Measurements from ENCODE around the gene GYG2.
"Not testable (repeated sequence)": the region's sequence is repeated elsewhere in the genome, so short reads cannot be mapped to it uniquely, and the experiment has no call there.

GYG2 gene

DNA sequence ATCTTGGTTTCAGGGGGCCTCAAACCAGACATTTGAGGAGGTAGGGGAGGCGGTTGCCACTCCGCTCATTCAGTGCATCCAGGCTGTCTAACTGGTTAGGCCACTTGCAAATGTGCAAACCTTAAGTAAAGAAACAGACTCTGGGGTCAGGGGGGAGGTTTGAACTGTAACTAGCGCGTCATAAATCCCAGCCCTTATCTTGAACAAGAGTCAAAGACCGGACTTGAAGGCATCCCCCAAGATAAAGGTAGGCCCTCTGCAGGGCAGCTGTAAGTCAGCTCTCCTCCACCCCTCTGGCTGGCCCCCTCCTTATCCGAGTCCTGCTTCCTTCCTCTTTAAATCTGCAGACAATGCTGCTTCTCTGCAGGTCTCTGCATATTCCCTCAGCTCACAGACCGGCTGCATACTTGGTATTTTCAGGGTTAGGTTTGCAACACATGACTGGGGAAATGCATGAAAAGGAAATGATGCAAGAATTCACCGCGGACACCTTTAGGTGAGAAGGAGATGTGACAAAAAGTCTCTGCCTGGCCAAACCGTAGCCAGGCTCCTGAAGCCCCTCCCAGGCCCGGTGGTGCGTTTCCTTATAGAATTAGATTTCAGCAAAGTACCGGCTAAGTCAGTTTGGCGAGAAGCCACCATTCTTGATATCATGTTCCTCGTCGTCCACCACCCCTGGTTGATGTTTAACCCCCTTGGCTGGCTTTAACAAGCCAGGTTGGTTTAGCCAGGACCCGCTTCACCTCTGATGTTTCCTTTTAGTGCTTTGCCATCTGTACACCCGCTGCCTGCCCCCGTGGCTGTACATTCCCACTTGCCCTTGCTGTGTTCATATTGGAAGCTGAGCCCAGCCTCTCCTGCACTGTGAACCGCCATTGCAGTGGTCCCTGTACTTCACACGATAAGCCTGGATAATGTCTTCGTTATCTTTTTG, 69.2 kb downstream of the GYG2 start:
- H3K27ac Mint-ChIP-seq, H3K9me3 Mint-ChIP-seq, H3K27me3 Mint-ChIP-seq, H3K36me3 Mint-ChIP-seq, ATAC-seq, H3K4me3 Mint-ChIP-seq: not testable (repeated sequence)
- H3K4me1 Mint-ChIP-seq, result peaks cover 16% of the 10 kb centered on the region

DNA sequence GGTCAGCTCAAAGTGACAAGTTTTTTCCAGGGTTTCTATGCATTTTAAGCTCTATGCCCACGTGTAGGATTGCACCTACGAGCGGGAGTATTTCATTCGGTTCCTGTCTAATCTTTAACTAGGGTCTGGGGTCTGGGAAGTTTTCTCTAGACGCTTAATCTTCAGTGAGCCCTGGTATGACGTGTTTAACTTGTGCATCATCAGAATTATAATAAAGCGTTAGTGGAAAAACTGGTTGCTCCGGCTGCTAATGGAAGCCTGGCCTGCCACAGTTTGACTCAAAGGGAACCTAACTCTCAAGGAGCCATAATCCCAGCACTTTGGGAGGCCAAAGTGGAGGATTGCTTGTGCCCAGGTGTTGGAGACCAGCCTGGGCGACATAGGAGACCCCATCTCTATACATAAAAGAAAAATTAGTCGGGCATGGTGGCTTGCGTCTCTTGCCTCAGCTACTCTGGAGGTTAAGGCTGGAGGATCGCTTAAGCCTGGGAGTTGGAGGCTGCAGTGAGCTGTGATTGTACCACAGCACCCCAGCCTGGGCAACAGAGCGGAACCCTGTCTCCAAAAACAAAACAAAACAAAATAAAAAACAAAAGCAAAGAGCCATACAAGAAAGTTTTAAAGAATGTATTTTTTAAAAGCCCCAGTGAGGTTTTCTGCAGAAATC, 70.2 kb downstream of the GYG2 start:
- no peaks in the 10 kb centered on the region for H3K36me3 Mint-ChIP-seq
- H3K9me3 Mint-ChIP-seq, result peaks cover 6% of the 10 kb centered on the region
- H3K27ac Mint-ChIP-seq, result no peak overlapping the region
- H3K27me3 Mint-ChIP-seq, result no peaks in the 10 kb centered on the region
- peaks cover 16% of the 10 kb centered on the region for H3K4me1 Mint-ChIP-seq
- ATAC-seq, result no peak
- no peak overlapping the region for H3K4me3 Mint-ChIP-seq

DNA sequence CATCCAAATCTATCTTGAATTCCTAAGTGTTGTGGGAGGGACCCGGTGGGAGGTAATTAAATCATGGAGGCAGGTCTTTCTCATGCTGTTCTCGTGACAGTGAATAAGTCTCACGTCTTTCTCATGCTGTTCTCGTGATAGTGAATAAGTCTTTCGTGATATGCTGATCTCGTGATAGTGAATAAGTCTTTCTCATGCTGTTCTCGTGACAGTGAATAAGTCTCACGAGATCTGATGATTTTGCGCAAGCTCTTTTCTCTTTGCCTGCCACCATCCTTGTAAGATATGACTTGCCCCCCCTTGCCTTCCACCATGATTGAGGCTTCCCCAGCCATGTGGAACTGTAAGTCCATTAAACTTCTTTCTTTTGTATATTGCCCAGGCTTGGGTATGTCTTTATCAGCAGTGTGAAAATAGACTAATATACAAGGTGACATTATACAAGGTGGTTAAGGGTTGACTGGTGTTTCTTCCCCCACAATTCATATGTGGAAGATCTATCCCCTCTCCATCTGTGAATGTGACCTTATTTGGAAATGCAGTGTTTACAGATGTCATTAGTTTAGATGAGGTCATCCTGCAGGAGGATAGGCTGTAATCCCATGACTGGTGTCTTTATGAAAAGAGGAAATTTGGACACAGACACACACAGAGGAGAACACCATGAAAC, 72.8 kb downstream of the GYG2 start:
- peaks cover 10% of the 10 kb centered on the region for H3K9me3 Mint-ChIP-seq
- H3K27ac Mint-ChIP-seq, result no peak overlapping the region

DNA sequence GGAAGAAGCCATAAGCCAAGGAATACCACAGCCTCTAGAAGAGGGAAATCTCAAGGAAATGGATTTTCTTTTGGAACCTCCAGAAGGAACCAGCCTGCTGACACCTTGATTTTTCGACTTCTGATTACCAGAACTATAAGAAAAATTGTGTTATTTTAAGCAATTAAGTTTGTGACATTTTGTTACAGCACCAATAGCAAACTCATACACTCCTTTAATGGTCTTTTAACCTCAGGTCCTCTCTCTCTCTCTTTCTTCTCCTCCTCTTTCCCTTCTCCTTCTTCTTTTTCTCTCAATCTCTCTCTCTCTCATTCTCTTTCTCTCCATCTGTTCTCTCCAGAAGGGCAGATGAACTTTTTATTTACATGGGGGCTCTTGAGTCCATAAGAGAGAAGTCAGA, 74.1 kb downstream of the GYG2 start:
- Mint-ChIP-seq H3K27ac (no peak overlapping the region), H3K36me3 (peaks cover 12% of the 10 kb centered on the region), H3K4me1 (peaks cover 8% of the 10 kb centered on the region), H3K27me3 (no peaks in the 10 kb centered on the region), H3K9me3 (peaks cover 10% of the 10 kb centered on the region), H3K4me3 (no peak overlapping the region)
- ATAC-seq, result no peak

More for the DNA sequence above, 72.8 kb downstream of the GYG2 start:
- H3K4me1 Mint-ChIP-seq, result peaks cover 16% of the 10 kb centered on the region
- peaks cover 3% of the 10 kb centered on the region for H3K36me3 Mint-ChIP-seq
- no peak for ATAC-seq
- no peaks in the 10 kb centered on the region for H3K27me3 Mint-ChIP-seq
- no peak overlapping the region for H3K4me3 Mint-ChIP-seq

GRCh38 chrX:2903366-2903765, 74.6 kb downstream of the GYG2 start:
- H3K9me3 Mint-ChIP-seq, result peaks cover 15% of the 10 kb centered on the region
- H3K27ac Mint-ChIP-seq, result no peak overlapping the region
- H3K36me3 Mint-ChIP-seq, result peaks cover 17% of the 10 kb centered on the region
- no peak for ATAC-seq
- no peak overlapping the region for H3K4me3 Mint-ChIP-seq
- peaks cover 3% of the 10 kb centered on the region for H3K4me1 Mint-ChIP-seq
- no peaks in the 10 kb centered on the region for H3K27me3 Mint-ChIP-seq

DNA sequence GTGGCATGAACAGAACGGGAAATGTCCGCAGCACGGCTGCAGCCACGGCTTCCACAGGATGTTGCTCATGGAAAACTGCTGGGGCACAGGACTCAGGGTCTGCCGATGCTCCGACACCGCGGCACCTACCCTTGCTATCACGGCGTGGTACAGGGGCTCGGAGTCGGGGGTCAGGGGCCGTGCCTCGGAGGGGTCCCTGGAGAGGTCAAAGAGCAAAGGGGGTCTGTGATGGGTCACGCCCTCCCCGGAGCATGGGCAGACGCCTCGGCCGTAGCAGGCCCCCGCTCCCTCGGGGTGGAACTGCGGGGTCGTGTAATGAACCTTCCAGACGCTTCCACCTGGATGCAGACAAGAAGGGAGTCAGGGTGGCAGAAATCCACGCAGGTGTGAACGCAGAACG, 78.6 kb downstream of the GYG2 start:
- H3K9me3 Mint-ChIP-seq, result peaks cover 16% of the 10 kb centered on the region
- no peak overlapping the region for H3K4me3 Mint-ChIP-seq
- H3K27me3 Mint-ChIP-seq, result no peaks in the 10 kb centered on the region
- H3K36me3 Mint-ChIP-seq, result peaks cover 25% of the 10 kb centered on the region
- no peak for ATAC-seq
- no peak overlapping the region for H3K27ac Mint-ChIP-seq
- no peaks in the 10 kb centered on the region for H3K4me1 Mint-ChIP-seq

DNA sequence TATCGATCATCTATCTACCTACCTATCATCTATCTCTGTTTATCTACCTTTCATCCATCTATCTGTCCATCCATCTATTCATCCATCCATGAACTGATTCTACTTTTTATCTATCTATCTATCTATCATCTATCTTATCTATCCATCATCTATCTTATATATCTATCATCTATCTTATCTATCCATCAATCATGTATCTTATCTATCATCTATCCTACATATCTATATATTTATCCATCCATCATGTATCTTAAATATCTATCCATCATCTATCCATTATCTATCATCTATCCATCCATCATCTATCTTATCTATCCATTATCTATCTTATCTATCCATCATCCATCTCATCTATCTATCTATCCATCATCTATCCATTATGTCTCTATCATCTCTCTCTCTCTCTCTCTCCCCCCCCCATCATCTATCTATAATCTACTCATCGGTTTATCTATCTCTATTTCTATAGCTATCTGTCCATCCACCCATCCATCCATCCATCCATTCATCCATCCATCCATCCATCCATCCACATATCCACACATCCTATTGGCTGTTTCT, 79.5 kb downstream of the GYG2 start:
- Mint-ChIP-seq H3K4me3 (no peak overlapping the region), H3K4me1 (no peaks in the 10 kb centered on the region), H3K9me3 (peaks cover 10% of the 10 kb centered on the region), H3K36me3 (peaks cover 25% of the 10 kb centered on the region), H3K27ac (no peak overlapping the region), H3K27me3 (no peaks in the 10 kb centered on the region)
- no peak for ATAC-seq

DNA sequence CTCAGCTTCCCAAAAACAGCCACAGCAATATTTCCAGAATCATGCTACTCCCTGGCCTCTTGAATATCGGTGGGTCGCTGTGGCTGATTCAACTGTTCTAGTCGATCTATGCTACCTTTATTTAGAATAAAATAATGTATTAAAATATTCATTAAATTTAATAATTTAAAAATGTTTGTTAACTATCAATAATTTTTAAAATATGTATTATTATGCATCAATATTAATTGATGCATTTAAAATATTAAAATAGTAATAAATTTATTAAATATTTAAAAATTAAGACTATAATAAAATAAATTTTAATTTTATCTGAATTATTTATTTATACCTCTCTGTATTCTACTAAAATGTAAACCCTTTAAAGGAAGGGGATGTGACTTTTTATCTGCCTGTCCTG, 81.4 kb downstream of the GYG2 start:
- H3K27me3 Mint-ChIP-seq, result no peaks in the 10 kb centered on the region
- no peak overlapping the region for H3K4me3 Mint-ChIP-seq
- peaks cover 25% of the 10 kb centered on the region for H3K36me3 Mint-ChIP-seq
- H3K9me3 Mint-ChIP-seq, result peaks cover 7% of the 10 kb centered on the region
- ATAC-seq, result no peak
- no peak overlapping the region for H3K27ac Mint-ChIP-seq
- no peaks in the 10 kb centered on the region for H3K4me1 Mint-ChIP-seq

DNA sequence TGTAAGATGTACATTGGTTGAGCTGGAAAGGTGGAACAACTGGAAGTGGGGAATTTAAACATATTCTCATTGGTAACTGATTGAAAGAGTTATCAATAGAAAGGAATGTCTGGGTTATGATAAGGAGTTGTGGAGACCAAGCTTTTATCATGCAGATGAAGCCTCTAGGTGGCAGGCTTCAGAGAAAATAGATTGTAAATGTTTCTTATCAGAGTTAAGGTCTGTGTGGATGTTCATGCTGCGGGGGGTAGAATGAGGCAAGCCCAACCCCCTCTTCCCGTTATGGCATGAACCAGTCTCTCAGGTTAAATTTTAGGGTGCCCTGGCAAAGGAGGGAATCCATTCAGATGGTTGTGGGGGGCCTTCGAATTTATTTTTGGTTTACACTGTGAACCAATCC, 84.4 kb downstream of the GYG2 start:
- H3K27ac Mint-ChIP-seq, result no peak overlapping the region
- H3K9me3 Mint-ChIP-seq, result peaks cover 6% of the 10 kb centered on the region

DNA sequence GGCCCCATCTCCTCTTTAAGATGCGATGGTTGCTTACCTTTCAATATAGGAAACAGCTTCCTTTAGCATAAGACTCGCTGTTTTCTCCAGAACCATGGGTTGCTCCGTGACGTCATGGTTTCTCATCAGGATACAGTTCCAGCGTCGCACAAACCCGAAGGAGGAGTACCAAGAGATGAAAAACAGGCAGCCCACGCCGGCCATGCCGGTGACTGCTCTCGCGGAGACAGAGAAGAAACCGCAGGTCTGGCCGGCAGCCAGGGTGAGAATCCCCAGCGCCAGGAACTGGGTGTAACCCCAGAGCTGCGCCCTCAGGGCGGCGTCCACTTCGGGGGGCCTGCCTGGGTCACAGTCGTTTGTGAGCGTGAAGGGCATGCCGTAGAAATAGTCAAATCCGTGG, 89.0 kb downstream of the GYG2 start:
- no peak overlapping the region for H3K27ac Mint-ChIP-seq

More for the DNA sequence above, 84.4 kb downstream of the GYG2 start:
- Mint-ChIP-seq H3K27me3 (no peaks in the 10 kb centered on the region), H3K4me1 (no peaks in the 10 kb centered on the region), H3K4me3 (no peak overlapping the region), H3K36me3 (peaks cover 23% of the 10 kb centered on the region)
- no peak for ATAC-seq

DNA sequence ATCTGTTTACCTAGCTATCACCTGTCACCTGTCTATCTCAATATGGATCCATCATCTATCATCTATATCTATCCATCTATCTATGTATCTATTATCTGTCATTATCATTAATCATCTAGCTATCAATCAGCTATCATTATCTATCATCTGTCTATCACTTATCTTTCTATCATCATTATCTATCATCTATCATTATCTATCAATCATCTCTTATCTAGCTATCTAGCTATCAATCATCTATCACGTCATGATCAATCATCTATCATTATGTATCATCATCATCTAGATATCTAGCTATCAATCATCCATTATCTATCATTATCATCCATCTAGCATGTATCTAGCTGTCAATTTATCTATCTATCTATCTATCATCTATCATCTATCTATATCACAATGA, 92.5 kb downstream of the GYG2 start:
- no peaks in the 10 kb centered on the region for H3K4me1 Mint-ChIP-seq
- ATAC-seq, result no peak
- H3K36me3 Mint-ChIP-seq, result peaks cover 28% of the 10 kb centered on the region
- H3K4me3 Mint-ChIP-seq, result no peak overlapping the region
- H3K9me3 Mint-ChIP-seq, result peaks cover 3% of the 10 kb centered on the region
- H3K27me3 Mint-ChIP-seq, result no peaks in the 10 kb centered on the region
- no peak overlapping the region for H3K27ac Mint-ChIP-seq

More for the DNA sequence above, 89.0 kb downstream of the GYG2 start:
- Mint-ChIP-seq H3K4me3 (no peak overlapping the region), H3K9me3 (peaks cover 3% of the 10 kb centered on the region), H3K4me1 (no peaks in the 10 kb centered on the region), H3K27me3 (no peaks in the 10 kb centered on the region), H3K36me3 (peaks cover 29% of the 10 kb centered on the region)
- ATAC-seq, result no peak

DNA sequence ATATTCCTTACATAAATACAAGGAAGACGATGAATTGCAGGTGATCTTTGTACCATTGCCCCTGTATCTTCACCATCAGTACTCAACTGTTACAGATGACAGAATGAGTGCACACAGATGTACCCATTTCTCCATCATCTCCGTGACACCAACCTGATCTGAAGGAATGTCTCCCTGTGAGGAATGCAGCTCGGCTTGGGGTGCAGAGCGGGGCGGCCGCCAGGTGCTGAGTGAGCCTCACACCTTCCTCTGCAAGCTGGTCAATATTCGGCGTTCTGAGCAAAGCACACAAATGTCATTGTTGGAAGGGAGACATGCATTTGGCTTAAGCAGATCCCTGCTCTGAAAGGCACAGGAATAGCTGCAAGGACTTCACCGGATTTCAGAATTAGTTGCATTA, 93.0 kb downstream of the GYG2 start:
- Mint-ChIP-seq H3K27me3 (no peaks in the 10 kb centered on the region), H3K4me1 (no peaks in the 10 kb centered on the region), H3K36me3 (peaks cover 23% of the 10 kb centered on the region), H3K4me3 (no peak overlapping the region), H3K9me3 (no peaks in the 10 kb centered on the region), H3K27ac (no peak overlapping the region)
- ATAC-seq, result no peak

DNA sequence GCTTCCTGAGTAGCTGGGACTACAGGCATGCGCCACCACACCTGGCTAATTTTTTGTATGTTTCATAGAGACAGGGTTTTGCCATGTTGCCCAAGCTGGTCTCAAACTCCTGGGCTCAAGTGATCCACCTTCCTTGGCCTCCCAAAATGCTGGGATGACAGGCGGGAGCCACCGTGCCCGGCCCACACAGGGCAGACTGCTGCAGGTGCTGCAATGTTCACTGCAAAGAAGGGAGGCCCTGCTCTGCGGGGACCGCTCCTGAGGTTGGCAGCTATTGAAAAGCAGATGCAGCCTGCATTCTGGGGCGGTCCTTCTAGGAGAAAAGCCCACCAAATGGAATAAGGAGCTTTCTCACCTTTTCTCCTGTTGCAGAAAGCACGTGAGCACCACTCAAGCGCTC, 95.4 kb downstream of the GYG2 start:
- Mint-ChIP-seq H3K27me3 (no peaks in the 10 kb centered on the region), H3K27ac (no peak overlapping the region), H3K36me3 (peaks cover 16% of the 10 kb centered on the region), H3K4me1 (peaks cover 6% of the 10 kb centered on the region), H3K9me3 (no peaks in the 10 kb centered on the region), H3K4me3 (no peak overlapping the region)
- ATAC-seq, result no peak

- H3K27me3 Mint-ChIP-seq, H3K9me3 Mint-ChIP-seq, H3K4me3 Mint-ChIP-seq, H3K36me3 Mint-ChIP-seq, ATAC-seq, H3K27ac Mint-ChIP-seq: not testable (repeated sequence)
- peaks cover 11% of the 10 kb centered on the region for H3K4me1 Mint-ChIP-seq
Observed at GRCh38 chrX:2926255-2926654, 97.5 kb downstream of the GYG2 start.

DNA sequence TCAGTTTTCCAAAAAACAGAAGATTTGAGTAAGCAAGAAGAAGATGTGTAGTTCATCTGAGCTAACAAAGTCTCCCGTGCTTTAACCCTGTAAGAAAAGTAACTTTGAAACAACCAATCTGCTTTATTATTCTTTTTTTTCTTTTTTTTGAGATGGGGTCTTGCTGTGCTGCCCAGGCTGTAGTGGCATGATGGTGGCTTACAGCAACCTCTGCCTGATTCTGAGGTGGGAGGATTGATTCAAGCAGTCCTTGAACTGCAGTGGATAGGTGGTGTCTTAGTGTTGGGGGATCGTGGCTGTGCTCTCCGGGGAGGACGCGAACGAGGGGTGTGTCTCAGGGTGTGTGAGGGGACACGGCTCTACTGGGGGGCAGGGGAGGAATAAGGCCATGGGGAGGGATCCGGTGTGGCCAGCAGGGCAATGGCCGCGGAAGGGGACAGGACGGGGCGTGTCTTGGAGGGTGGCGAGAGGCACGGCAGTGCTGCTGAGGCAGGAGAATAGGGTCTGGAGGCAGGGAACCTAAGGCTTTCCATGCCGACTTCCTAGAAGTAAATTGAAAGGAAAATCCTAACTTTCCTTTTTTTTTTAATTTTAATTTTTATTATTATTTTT, 98.0 kb downstream of the GYG2 start:
- no peaks in the 10 kb centered on the region for H3K36me3 Mint-ChIP-seq
- peaks cover 11% of the 10 kb centered on the region for H3K4me1 Mint-ChIP-seq
- no peak overlapping the region for H3K27ac Mint-ChIP-seq
- ATAC-seq, result no peak
- peaks cover 3% of the 10 kb centered on the region for H3K9me3 Mint-ChIP-seq
- H3K4me3 Mint-ChIP-seq, result no peak overlapping the region
- no peaks in the 10 kb centered on the region for H3K27me3 Mint-ChIP-seq

Measured in stimulated activated memory B cell treated with anti-CD40 and anti-IgM and Interleukin-4, amounts not matched to agents 10 μg/mL and 1 μg/mL and 100 μg/mL, for 72 hours (primary cell).